ENCODE measurements around the gene LBHD1. TPM values are rescaled to one million over a fixed set of nuclear protein-coding genes. Genes with fewer than 3 reads are reported as not detected.

Gene LBHD1
- total RNA-seq, 4 donors from 2014 or later = 7.5 to 16.1 (median 10.1) TPM

- Histone ChIP-seq H3K27ac (peak overlapping the region; percentile 93 to 97 (median 95)), H3K4me3 (peak overlapping the region in 3 of 4 donors; percentile 67 to 86 (median 84)), H3K9me3 (no peaks in the 10 kb centered on the region), H3K27me3 (no peaks in the 10 kb centered on the region), H3K4me1 (peaks cover 16 to 24% (median 18%) of the 10 kb centered on the region in 4 donors), H3K36me3 (no peaks in the 10 kb centered on the region)
- in situ Hi-C loops (cut with MboI; ENCODE audit: low pct_ligation_motif_present in 1 of 4, low pct_unique_long_range_greater_than_20kb in 1 of 4, low sequenced_read_pairs in 3 of 4) (no loop called here), intact Hi-C loops (cut with DNase I; ENCODE audit: low total_unique reads) (no loop called here)
- WGBS, 2 donors (ENCODE audit: low coverage in 1 of 2) = 38% methylated on average over 9 of the region's 15 CpGs; no CpG with 5 or more reads in 1 of the 2 donors
- DNase-seq = no peak
- TF ChIP-seq CTCF (IDR thresholded peaks at IDR 0.05) (no peak), POLR2A (IDR thresholded peaks at IDR 0.05) (no peak), EP300 (IDR thresholded peaks at IDR 0.05; ENCODE audit: low read depth) (no peak), POLR2AphosphoS5 (IDR thresholded peaks at IDR 0.05) (no peak)
Observed at GRCh38 chr11:62613291-62613778, 58.7 kb downstream of the LBHD1 start.

Small RNAs within 50 kb of the gene (small RNA-seq; reads per million reads assigned to genes)
- 0 reads per million in 4 donors for gene SNORA57

Other genes with a start within 250 kb of the LBHD1 start
- 1,000 to 10,000 TPM in 1 of 4 donors, 100 to 1,000 TPM in 3; 561 to 1,032 (median 742) TPM for gene AHNAK, start 125.5 kb downstream of the LBHD1 start, total RNA-seq
- gene EEF1G, start 98.4 kb downstream of the LBHD1 start, total RNA-seq = 1,000 to 10,000 TPM in 3 of 4 donors, 100 to 1,000 TPM in 1; 337 to 1,276 (median 1,207) TPM
- gene TUT1, start 80.7 kb downstream of the LBHD1 start, total RNA-seq = 10 to 100 TPM in 2 of 4 donors, 1 to 10 TPM in 2; 6.0 to 12.4 (median 9.8) TPM
- gene MTA2, start 70.4 kb downstream of the LBHD1 start, total RNA-seq = 10 to 100 TPM; 42.0 to 80.1 (median 62.1) TPM
- gene EML3, start 59.5 kb downstream of the LBHD1 start, total RNA-seq = 10 to 100 TPM; 35.0 to 61.1 (median 44.9) TPM
- gene ROM1, start 59.0 kb downstream of the LBHD1 start, total RNA-seq = 1 to 10 TPM in 2 of 4 donors, not detected in 2; 5.3 to 5.6 TPM
- 10 to 100 TPM; 28.0 to 47.4 (median 40.8) TPM for gene B3GAT3, start 50.3 kb downstream of the LBHD1 start, total RNA-seq
- gene GANAB, start 25.7 kb downstream of the LBHD1 start, total RNA-seq = 100 to 1,000 TPM in 3 of 4 donors, 10 to 100 TPM in 1; 60.2 to 129 (median 120) TPM
- 10 to 100 TPM; 10.3 to 37.0 (median 18.4) TPM for gene INTS5, start 19.0 kb downstream of the LBHD1 start, total RNA-seq
- 10 to 100 TPM; 12.5 to 53.7 (median 37.7) TPM for gene C11orf98, start 7.1 kb downstream of the LBHD1 start, total RNA-seq
- gene CSKMT, start 7.0 kb downstream of the LBHD1 start, total RNA-seq = 10 to 100 TPM in 1 of 4 donors, 1 to 10 TPM in 1, not detected in 2; 6.0 to 17.0 TPM
- 10 to 100 TPM in 3 of 4 donors, 1 to 10 TPM in 1; 6.4 to 26.2 (median 15.3) TPM for gene UQCC3, start 594 bp downstream of the LBHD1 start, total RNA-seq
- 100 to 1,000 TPM; 129 to 219 (median 142) TPM for gene UBXN1, start 6.8 kb upstream of the LBHD1 start, total RNA-seq
- 10 to 100 TPM in 1 of 4 donors, 1 to 10 TPM in 3; 8.2 to 24.7 (median 9.0) TPM for gene LRRN4CL, start 17.3 kb upstream of the LBHD1 start, total RNA-seq
- gene BSCL2, start 35.2 kb upstream of the LBHD1 start, total RNA-seq = 100 to 1,000 TPM in 1 of 4 donors, 10 to 100 TPM in 3; 61.7 to 155 (median 75.7) TPM
- gene GNG3, start 35.4 kb upstream of the LBHD1 start, total RNA-seq = under 1 TPM in 1 of 4 donors, not detected in 3; 0.64 TPM
- 100 to 1,000 TPM in 1 of 4 donors, 10 to 100 TPM in 3; 21.8 to 116 (median 59.6) TPM for gene HNRNPUL2, start 55.2 kb upstream of the LBHD1 start, total RNA-seq
- 10 to 100 TPM in 3 of 4 donors, 1 to 10 TPM in 1; 6.7 to 27.0 (median 17.0) TPM for gene TTC9C, start 56.2 kb upstream of the LBHD1 start, total RNA-seq
- 10 to 100 TPM in 3 of 4 donors, 1 to 10 TPM in 1; 8.4 to 20.9 (median 14.0) TPM for gene ZBTB3, start 81.9 kb upstream of the LBHD1 start, total RNA-seq
- 10 to 100 TPM in 2 of 4 donors, 1 to 10 TPM in 2; 1.2 to 28.5 (median 14.1) TPM for gene POLR2G, start 89.3 kb upstream of the LBHD1 start, total RNA-seq
- 100 to 1,000 TPM in 1 of 4 donors, 10 to 100 TPM in 3; 18.9 to 234 (median 22.8) TPM for gene TAF6L, start 99.1 kb upstream of the LBHD1 start, total RNA-seq
- 100 to 1,000 TPM in 2 of 4 donors, 10 to 100 TPM in 2; 65.9 to 112 (median 89.8) TPM for gene TMEM179B, start 115.1 kb upstream of the LBHD1 start, total RNA-seq
- gene TMEM223, start 119.7 kb upstream of the LBHD1 start, total RNA-seq = 10 to 100 TPM; 10.1 to 42.1 (median 29.6) TPM
- gene NXF1, start 133.2 kb upstream of the LBHD1 start, total RNA-seq = 100 to 1,000 TPM in 1 of 4 donors, 10 to 100 TPM in 3; 38.2 to 134 (median 60.0) TPM
- 10 to 100 TPM; 15.3 to 62.5 (median 30.2) TPM for gene STX5, start 159.8 kb upstream of the LBHD1 start, total RNA-seq
- gene TEX54, start 160.6 kb upstream of the LBHD1 start, total RNA-seq = not detected
- 10 to 100 TPM; 25.3 to 37.8 (median 27.6) TPM for gene WDR74, start 167.3 kb upstream of the LBHD1 start, total RNA-seq
- gene SLC3A2, start 208.6 kb upstream of the LBHD1 start, total RNA-seq = 100 to 1,000 TPM in 3 of 4 donors, 10 to 100 TPM in 1; 32.4 to 163 (median 129) TPM
- under 1 TPM in 2 of 4 donors, not detected in 2; 0.32 to 0.41 TPM for gene CHRM1, start 249.1 kb upstream of the LBHD1 start, total RNA-seq

Measured in transverse colon (tissue), 4 donors.